ENCODE data around the gene PELI3.
"Not testable (repeated sequence)": the region's sequence is repeated elsewhere in the genome, so short reads cannot be mapped to it uniquely, and the experiment has no call there.

The PELI3 gene, protein sequence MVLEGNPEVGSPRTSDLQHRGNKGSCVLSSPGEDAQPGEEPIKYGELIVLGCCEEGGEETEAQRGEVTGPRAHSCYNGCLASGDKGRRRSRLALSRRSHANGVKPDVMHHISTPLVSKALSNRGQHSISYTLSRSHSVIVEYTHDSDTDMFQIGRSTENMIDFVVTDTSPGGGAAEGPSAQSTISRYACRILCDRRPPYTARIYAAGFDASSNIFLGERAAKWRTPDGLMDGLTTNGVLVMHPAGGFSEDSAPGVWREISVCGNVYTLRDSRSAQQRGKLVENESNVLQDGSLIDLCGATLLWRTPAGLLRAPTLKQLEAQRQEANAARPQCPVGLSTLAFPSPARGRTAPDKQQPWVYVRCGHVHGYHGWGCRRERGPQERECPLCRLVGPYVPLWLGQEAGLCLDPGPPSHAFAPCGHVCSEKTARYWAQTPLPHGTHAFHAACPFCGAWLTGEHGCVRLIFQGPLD

DNA sequence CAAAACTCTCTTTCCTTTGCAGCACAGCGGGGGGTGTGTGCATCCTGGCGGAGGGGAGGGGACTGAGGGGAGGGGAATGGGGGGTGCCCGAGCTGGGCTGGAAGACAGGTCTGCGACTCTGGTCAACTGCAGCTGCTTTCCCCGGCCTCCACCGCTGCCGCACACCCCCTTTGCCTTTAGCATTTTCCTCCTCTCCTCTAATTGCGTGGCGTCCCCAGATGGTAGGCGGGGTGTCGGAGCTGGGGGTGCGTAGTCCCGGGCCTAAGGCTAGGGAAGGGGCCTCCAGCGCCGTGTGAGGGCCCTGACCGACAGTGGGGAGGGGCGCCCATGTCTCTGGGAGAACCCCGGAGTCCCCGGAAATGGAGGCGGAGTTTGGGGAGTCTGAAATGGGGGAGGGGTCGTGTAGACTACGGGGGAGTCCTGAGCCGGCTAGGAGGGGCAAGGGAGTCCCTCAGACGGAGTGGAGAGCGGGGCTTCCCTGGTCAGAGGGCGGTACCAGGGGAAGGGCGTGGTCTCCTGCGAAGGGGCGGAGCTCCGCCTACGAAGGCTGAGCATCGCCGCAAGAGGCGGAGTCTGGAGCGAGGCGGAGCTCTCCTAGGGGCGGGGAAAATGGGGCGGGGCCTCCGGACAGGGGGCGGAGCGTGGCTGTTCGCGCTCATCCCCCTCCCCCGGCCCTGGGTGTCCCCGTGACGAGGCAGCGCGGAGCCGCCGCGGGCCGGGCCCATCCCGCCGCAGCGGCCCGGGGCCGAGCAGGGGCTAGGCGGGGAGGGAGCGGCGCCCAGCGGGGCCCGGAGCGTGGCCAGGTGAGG is at the start of gene PELI3:
Gene PELI3 (plus strand): TSS at position 681 of the 809 bp plus-strand sequence. CDS start 1,224 bp downstream, outside the sequence.
- DNase-seq = peak; percentile 96 to 98

DNA sequence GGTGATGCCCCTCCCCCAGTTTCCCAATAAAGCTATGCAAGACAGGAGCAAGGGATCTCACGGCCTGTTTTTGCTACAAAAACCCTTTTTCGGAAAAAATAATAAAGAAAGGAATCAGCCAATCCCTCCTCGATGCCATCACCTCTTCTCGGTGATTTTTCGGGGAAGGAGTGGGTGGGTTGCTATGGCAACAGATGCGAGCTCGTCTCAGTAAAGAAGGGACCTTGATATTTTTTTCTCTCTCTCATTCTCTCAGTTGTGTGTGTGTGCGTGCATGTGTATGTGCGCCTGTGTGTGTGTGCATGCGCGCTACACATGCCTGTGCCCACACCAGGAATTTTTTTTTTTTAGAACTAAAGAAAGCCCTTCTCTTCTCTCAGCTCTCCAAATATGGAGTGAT is 49.7 kb upstream of the PELI3 start:
- peak; percentile 24 to 35 for DNase-seq

DNA sequence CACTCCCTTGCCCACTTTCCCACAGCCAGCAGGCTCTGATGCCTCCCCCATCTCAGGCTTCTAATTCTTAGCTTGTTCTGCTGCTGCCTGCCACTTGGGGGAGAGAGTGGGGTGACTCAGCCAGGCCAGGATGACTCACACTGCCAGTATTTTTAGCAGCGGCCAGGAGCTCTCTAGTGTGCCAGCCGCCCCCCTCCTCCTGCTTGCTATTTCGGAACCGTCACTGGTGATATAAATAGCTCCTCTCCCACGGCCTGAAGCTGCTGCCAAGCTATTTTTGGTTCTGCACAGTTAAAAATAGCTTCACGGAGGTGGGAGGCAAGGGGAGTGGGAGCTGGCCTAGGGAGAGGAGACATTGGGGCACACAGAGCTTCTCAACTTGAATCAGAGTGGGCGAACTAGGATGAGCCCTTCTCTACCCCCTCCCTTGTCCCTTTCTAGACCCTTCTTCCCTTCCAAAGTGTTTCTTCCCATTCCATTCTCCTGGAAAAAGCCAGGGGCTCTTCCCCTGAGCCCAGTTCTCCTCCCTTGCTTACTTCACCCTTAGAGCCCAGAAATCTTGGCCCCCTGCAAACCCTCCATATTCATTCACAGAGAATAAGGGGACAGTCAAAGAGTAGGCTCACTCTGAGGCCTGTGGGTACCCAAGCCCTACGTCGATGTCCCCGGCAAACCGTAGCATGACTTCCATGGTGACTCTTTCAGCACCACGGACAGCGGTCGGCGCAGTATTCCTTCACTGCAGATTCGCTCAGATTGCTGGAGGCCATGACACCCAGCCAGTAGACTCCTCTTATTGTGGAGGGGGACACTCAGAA is 48.3 kb upstream of the PELI3 start:
- DNase-seq = peak; percentile 58 to 66

DNA sequence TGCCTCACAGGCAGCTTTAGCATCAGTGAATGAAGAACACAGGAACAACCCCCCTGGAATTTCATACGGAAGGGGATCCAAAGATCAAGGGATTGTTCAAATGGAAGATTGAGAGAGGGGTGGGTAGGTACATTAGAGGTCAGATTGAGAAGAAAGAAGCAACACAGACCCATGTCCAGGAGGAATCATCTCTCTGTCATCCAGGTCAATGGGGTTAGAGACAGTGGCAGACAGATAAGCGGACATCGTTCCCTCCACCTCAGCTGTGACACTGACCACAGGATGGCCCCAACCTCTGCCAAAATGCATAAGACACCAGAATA is 47.8 kb upstream of the PELI3 start:
- DNase-seq = no peak

DNA sequence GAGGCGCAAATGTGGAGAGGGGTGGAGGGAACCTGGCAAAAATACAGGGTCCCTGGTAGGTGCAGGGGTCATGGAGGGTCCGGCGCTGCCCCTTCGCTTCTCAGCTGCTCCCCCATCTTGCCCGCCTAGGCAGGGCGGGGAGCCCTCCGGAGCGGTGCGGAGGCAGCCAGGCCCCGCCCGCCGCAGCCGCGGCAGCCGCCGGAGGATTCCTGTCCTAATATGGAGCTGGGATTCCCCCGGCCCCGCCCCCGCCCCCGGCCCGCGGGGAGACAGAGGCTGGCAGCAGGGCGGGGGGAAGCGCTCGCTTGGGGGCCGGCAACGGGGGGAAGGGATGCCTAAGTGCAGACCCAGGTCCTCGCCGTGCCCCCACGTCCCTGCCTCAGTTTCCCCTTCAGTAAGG is 46.9 kb upstream of the PELI3 start:
- no peak for DNase-seq

DNA sequence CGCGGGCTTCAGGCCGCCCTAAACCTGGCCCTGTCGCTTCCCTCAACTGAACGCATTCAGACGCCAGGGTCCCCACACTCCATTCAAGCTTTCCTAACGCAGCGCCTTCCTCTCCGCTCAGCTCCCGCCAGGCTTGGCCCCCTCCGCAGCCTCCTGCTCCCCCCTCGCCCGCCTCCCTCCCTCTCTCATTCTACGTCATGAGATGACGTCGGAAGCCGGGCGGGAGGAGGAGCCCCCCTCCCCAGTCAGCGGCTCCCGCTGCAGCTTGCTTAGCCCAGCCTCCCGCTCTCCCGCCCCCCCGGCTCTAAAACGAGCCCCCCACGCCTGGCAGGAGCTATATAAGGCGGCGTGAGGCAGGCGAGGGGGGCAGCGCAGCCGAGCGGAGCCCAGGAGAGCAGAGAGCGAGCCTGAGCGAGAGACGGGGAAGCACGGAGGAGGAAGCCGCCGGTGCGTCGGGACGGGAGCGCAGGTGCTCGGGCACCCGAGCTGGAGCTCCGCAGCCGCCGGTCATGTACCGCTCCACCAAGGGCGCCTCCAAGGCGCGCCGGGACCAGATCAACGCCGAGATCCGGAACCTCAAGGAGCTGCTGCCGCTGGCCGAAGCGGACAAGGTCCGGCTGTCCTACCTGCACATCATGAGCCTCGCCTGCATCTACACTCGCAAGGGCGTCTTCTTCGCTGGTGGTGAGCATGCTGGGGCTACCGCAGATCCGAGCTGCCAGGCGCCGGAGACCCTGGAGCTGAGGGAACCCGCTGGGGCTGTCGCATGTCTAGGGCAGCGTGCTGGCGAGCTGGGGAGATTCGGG is 45.8 kb upstream of the PELI3 start, which contains the start of gene NPAS4:
Gene NPAS4 (plus strand): TSS at position 365 of the 806 bp plus-strand sequence. CDS start 145 bp downstream, at position 510.
- DNase-seq = no peak

DNA sequence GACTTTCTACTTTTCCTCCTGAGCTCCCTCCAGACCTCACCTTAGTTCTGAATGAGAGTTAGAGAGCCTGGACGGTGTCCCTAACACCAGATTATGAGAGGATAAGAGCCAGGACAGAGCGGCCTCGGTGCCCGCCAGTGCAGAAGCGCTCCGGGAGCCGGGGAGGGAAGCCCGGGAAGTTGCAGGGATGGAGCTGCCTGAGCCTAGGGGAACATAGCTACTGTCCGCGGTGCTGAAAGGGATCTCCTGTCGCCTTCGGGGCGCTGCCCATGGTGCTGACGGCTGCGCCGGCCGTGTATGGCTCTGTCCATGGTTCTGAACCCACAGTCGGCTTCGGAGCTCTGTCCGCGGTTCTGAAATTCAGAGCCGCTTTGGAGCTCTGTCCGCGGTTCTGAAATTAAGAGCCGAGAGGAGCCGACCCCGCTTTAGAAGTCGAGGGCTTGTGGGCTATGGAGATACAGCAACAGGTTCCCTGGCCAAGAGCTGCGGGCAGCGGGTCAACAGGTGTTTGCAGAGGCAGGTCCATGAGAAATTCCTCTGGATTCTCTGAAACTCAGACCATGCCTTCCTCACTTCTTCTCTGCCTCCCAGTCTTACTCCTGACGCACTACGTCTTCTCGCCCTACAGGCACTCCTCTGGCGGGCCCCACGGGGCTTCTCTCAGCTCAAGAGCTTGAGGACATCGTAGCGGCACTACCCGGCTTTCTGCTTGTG is 45.1 kb upstream of the PELI3 start:
- peak; percentile 93 for DNase-seq

DNA sequence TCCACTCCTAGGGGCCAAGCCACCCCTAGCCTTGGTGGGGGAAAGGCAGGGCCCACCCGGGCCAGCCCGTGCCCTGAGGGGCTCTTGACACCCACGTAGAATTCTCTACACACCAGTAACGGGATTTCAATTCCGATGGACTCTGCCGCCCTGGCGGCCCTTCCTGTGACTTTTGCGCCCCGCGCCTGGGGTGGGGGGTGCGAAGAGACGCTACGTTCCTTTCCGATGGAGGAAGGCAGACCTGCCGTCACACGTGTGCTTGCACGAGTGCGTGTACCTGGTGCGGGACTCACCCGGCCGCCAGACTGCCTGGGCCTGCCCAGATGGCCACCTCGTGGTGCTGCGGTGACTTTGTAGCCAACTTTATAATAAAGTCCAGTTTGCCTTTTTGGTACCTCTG is 40.4 kb upstream of the PELI3 start:
- DNase-seq = no peak

DNA sequence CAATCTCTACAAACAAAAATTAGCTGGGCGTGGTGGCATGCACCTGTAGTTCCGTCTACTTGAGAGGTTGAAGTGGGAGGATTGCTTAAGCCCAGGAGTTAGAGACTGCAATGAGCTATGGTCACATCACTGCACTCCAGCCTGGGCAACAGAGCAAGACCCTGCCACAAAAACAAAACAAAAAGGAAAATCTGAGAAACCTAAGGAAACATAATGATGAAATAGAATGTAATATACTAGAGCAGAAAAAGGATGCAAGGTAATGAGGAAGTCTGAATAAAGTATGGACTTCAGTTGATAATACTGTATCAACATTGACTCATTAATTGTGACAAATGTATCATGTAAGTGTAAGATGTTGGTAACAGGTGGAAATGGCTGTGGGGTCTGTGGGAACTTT is 37.8 kb upstream of the PELI3 start:
- DNase-seq = no peak

DNA sequence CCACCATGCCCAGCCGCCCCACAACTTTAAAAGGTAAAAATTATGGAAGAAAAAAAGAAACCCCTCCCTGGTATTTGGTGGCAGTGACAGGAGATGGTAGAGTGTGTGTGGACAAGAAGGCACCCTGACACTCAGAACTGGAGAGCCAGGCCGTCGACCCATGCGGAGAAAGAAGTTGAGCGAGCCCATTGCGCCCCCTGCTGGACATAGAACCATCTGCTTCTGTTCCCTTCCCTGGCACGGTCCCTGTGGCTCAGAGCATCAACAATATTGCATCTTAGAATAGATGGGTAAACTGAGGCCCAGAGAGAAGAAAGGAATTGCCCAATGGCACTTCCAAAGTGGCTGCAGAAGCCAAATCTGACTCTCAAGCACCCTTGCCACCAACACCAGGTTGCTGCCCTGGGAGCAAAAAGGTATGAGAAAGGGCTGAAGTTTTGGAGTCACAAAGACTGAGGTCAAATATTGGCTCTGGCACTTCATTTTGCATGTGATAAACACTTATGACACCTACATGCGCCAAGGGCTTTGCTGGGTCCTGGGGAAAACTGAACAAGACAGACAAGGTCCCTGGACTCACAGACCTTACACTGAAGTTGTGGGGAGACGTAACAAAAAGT is 36.6 kb upstream of the PELI3 start:
- DNase-seq = peak; percentile 78 to 85

DNA sequence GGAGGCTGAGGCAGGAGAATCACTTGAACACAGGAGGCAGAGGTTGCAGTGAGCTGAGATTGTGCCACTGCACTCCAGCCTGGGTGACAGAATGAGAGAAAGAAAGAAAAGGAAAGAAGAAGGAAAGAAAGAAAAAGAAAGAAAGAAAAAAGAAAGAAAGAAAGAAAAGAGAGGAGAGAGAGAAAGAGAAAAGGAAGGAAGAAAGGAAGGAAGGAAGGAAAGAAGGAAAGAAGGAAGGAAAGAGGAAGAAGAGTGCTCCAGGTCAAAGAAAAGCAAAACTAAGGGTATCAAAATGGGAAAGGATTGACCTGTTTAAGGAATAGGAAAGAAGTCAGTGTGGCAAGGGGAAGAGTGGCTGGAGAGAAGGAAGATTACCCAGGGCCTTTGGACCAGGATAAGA is 35.4 kb upstream of the PELI3 start:
- not testable (repeated sequence) for DNase-seq

DNA sequence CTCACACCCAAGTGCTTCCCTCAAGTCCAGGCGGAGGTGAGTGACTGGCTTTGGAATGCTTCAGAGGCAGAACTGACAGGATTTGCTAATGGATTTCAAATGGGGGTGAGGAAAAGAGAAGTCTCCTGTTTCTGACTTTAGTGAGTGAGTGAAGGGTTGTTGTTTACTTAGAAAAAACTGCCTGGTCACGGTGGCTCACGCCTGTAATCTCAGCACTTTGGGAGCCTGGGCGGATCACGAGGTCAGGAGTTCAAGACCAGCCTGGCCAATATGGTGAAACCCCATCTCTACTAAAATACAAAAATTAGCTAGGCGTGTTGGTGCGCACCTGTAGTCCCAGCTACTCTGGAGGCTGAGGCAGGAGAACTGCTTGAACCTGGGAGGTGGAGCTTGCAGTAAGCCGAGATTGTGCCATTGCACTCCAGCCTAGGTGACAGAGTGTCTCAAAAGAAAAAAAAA is 34.8 kb upstream of the PELI3 start:
- DNase-seq = not testable (repeated sequence)

DNA sequence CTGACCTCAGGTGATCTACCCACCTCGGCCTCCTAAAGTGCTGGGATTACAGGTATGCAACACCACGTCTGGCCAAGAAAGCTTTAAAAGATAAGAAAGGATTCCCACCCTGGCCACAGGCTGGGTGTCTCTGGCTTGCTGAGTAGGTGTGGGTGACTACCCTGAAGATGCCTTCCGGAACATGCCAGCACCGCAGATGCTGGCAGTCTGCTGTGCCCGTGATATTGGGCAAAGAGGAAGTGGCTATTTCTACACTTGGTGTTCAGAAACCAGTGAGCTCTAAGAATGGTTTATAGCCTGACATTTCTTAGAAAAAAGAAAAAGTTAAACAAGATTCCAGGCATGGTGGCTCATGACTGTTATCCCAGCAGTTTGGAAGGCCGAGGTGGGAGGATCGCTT is 34.1 kb upstream of the PELI3 start:
- DNase-seq = no peak

DNA sequence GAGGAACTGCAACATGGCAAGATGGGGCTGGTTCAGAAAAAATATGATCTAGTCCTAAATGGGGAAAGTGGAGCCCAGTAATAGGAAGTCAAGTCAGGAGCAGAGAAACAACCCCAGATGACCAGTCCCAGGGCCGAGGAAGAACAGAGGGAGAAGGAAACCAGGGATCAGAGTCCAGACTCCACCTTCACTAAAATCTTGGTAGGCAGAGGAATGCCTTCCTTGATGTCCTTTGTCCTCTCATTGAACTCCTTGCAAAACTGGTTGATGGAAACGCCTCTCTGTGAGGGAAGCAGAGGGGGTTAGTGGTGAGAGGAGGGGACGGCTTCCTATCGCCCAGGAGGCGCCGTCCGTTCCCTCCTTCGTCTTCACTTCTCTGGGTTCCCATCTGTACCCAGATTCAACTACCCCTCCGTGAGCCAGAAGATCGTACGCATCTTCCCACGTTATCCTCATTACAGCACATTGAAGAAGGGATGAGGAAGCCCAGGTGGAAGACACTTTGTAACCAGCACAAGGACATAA is 28.7 kb upstream of the PELI3 start:
- DNase-seq = no peak

DNA sequence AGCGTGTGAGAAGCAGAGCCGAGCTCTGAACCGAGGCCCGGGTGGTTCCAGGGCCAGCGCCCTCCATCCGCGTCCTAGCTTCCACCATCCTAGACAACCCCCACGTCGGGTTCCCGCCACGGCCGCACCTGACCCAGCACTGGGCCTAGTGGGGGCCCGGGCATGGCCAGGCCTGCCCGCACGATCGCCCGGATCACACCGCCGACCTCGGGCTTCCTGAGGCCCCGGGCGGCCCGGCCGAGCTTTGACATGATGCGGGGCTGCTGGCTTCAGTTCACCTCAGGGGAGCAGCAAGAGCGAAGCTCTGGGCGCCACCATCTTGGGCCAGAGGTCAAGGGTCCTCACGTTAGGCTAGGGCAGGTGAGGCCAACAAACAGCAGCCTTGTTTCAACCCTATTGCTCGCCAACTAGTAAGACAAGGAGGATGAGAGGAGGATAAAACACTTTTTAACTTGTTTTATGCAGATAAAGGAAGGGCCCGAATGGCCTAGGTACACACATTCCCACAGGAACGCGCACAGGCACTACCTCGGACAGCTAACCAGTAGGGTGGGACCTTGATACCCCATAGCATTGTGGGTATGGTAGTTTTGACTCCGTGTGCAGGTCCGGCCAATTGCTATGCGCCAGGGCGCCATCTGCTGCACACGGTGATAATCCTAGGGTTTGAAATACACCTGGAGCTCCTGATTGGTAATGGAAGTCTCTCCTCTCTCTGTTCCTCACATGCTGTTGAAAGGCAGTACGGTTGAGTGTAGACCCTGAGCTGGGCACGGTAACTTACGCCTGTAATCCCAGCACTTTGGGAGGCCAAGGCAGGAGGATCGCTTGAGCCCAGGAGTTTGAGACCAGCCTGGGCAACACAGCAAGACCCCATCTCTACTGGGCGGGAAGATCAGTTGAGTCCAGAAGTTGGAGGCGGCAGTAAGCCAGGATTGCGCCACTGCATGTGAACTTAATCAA is 27.9 kb upstream of the PELI3 start, which contains the start of gene MRPL11:
Gene MRPL11 (minus strand): TSS at position 345 of the 963 bp plus-strand sequence. CDS start 94 bp downstream, at position 251.
- DNase-seq = peak; percentile 81 to 83

DNA sequence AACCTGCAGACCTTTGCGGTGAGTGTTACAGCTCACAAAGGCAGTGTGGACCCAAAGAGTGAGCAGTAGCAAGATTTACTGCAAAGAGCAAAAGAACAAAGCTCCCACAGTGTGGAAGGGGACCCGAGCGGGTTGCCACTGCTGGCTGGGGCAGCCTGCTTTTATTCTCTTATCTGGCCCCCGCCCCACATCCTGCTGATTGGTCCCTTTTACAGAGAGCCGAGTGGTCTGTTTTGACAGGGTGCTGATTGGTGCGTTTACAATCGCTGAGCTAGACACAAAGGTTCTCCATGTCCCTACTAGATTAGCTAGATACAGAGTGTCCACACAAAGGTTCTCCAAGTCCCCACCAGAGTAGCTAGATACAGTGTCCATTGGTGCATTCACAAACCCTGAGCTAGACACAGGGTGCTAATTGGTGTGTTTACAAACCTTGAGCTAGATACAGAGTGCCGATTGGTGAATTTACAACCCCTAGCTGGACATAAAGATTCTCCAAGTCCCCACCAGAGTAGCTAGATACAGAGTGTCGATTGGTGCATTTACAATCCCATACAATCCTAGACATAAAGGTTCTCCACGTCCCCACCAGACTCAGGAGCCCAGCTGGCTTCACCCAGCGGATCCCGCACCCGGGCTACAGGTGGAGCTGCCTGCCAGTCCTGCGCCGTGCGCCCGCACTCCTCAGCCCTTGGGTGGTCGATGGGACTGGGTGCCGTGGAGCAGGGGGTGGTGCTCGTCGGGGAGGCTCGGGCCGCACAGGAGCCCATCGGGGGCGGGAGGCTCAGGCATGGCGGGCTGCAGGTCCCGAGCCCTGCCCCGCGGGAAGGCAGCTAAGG is 26.4 kb upstream of the PELI3 start:
- DNase-seq = not testable (repeated sequence)

DNA sequence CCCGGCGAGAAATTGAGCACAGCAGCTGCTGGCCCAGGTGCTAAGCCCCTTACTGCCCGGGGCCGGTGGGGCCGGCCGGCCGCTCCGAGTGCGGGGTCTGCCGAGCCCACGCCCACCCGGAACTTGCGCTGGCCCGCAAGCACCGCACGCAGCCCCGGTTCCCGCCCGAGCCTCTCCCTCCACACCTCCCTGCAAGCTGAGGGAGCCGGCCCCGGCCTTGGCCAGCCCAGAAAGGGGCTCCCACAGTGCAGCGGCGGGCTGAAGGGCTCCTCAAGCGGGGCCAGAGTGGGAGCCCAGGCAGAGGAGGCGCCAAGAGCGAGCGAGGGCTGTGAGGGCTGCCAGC is 25.8 kb upstream of the PELI3 start:
- DNase-seq = not testable (repeated sequence)

DNA sequence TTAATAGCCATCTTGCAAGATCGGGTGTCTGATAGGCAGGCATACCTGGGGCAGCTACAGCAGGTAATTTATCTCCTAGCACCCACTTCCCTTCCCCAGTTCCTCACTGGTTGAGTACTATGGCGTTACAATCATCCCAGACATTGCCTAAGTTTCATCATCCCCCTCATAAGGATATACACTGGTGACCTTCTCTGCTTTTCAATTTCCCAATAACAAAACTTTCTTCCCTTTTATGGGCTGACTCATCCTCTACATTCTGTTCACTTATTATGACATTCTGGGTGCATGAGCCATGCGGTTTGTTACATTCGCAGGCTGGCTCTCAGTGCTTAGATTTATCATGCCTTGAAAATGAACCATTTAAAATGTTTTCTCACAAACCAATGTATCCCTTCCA is 23.1 kb upstream of the PELI3 start:
- DNase-seq = no peak

Measured in stimulated activated CD4-positive, alpha-beta T cell treated with anti-CD3 and anti-CD28 coated beads, Interleukin-2, amount 100 ng/mL, for 48 hours (primary cell).